Peyer's patch (tissue), 4 donors: ENCODE measurements around the gene FARS2.

Experiments used
- CTCF ChIP-seq, 6 experiments: fragments of 450-650 bp in 4 of 6; fragments of 200-600 bp in 2 of 6; sonication (generic) in 1 of 6; IDR thresholded peaks; one replicate each; pipeline ENCODE4 v1.5.1; 2017 to 2019; ENCODE audit warnings: antibody characterized with exemption in 6 of 6, mild to moderate bottlenecking in 3 of 6, moderate library complexity in 1 of 6
- POLR2A ChIP-seq, 2 donors: fragments of 450-650 bp; IDR thresholded peaks; one replicate each; pipeline ENCODE4 v1.5.1; 2017; ENCODE audit warnings: antibody characterized with exemption in 2 of 2, mild to moderate bottlenecking in 2 of 2, moderate library complexity in 2 of 2

GRCh38 chr6:5237805-5238204, 23.5 kb upstream of the FARS2 start:
- TF ChIP-seq CTCF (IDR thresholded peaks at IDR 0.05) (no peak), POLR2A (IDR thresholded peaks at IDR 0.05) (no peak)
